HepG2 (cell line): Measurements from ENCODE around the gene ITPR1. TPM values are rescaled to one million over a fixed set of nuclear protein-coding genes. Genes with fewer than 3 reads are reported as not detected.

Experiments used
- HHEX ChIP-seq: IDR thresholded peaks from 2 replicates; pipeline ENCODE4 v1.6.1; 2016; ENCODE audit warnings: control low read depth
- SATB2 ChIP-seq: sonication (generic); formaldehyde crosslinking; IDR thresholded peaks from 2 replicates; pipeline ENCODE4 v1.5.0; 2020; ENCODE audit warnings: missing genetic modification reagents
- TGIF2 ChIP-seq: IDR thresholded peaks from 2 replicates; pipeline ENCODE4 v1.6.1; 2016; ENCODE audit warnings: control low read depth, missing compliant biosample characterization
- TP53 ChIP-seq: sonication (generic); formaldehyde crosslinking; conservative IDR thresholded peaks from 2 replicates; pipeline ENCODE4 v1.4.0; 2020; ENCODE audit warnings: missing genetic modification reagents
- TRAFD1 ChIP-seq: sonication (generic); formaldehyde crosslinking; IDR thresholded peaks from 2 replicates; pipeline ENCODE4 v1.5.1; 2020; ENCODE audit warnings: missing genetic modification reagents, mild to moderate bottlenecking, borderline replicate concordance
- TSC22D2 ChIP-seq: sonication (generic); formaldehyde crosslinking; IDR thresholded peaks from 2 replicates; pipeline ENCODE4 v1.5.1; 2020; ENCODE audit warnings: missing genetic modification reagents, mild to moderate bottlenecking, borderline replicate concordance
- ZNF143 ChIP-seq: sonication (generic); formaldehyde crosslinking; IDR thresholded peaks from 2 replicates; pipeline ENCODE4 v1.4.0; 2020; ENCODE audit warnings: missing genetic modification reagents
- ZNF160 ChIP-seq: sonication (generic); formaldehyde crosslinking; IDR thresholded peaks from 2 replicates; pipeline ENCODE4 v1.8.0; 2022; ENCODE audit warnings: mild to moderate bottlenecking, inconsistent platforms, missing genetic modification reagents
- ZNF331 ChIP-seq: sonication (generic); formaldehyde crosslinking; IDR thresholded peaks from 2 replicates; pipeline ENCODE4 v1.4.0; 2020; ENCODE audit warnings: missing genetic modification reagents
- ZNF362 ChIP-seq: sonication (generic); formaldehyde crosslinking; IDR thresholded peaks from 2 replicates; pipeline ENCODE4 v1.4.0; 2020; ENCODE audit warnings: missing genetic modification reagents, mild to moderate bottlenecking, borderline replicate concordance
- ZNF569 ChIP-seq: sonication (generic); formaldehyde crosslinking; IDR thresholded peaks from 2 replicates; pipeline ENCODE4 v1.5.0; 2020; ENCODE audit warnings: mild to moderate bottlenecking, missing genetic modification reagents, moderate library complexity, borderline replicate concordance
- ZNF660 ChIP-seq: sonication (generic); formaldehyde crosslinking; IDR thresholded peaks from 2 replicates; pipeline ENCODE4 v1.5.1; 2020; ENCODE audit warnings: mild to moderate bottlenecking, low read depth, missing genetic modification reagents, borderline replicate concordance
- polyA plus RNA-seq, 8 experiments: library from polyadenylated mRNA; depleted of rRNA in 3 of 8; stranded (reverse) in 7 of 8; unstranded in 1 of 8; fragments of >200 nt; fragmentation: Illumina TruSeq in 4 of 8; extraction: Trizol in 4 of 8; gene quantifications; 2 replicates each; pipeline versions ENCODE4 v1.2.1 to v1.2.3, GENCODE V29; 2011 to 2016; ENCODE audit warnings: low read depth in 4 of 8, missing spikeins in 1 of 8, mixed read lengths in 1 of 8; ENCODE audit not compliant: insufficient read depth in 1 of 8
- total RNA-seq, 5 experiments: library from RNA; depleted of rRNA; stranded (reverse); fragments of >200 nt; fragmentation: Illumina TruSeq; extraction: Trizol; gene quantifications; 2 replicates each; pipeline ENCODE4 v1.2.3, GENCODE V29; 2016; ENCODE audit warnings: low read depth in 1 of 5
- TF ChIP-seq, protein P1 (sequence below): sonication (generic); formaldehyde crosslinking; IDR thresholded peaks from 2 replicates; pipeline ENCODE4 v1.4.0; 2020; ENCODE audit warnings: missing genetic modification reagents
- TF ChIP-seq, protein P2 (sequence below): sonication (generic); formaldehyde crosslinking; conservative IDR thresholded peaks from 2 replicates; pipeline ENCODE4 v1.4.0; 2020; ENCODE audit warnings: missing genetic modification reagents
- TF ChIP-seq, protein P3 (sequence below): sonication (generic); formaldehyde crosslinking; IDR thresholded peaks from 2 replicates; pipeline ENCODE4 v1.4.0; 2020; ENCODE audit warnings: missing genetic modification reagents

Gene ITPR1
- total and polyA plus RNA-seq, 2 of the 13 experiments (the other 11 are each of a cell fraction or from before 2014, with no cell fraction given), result 10.0 to 11.4 TPM

DNA sequence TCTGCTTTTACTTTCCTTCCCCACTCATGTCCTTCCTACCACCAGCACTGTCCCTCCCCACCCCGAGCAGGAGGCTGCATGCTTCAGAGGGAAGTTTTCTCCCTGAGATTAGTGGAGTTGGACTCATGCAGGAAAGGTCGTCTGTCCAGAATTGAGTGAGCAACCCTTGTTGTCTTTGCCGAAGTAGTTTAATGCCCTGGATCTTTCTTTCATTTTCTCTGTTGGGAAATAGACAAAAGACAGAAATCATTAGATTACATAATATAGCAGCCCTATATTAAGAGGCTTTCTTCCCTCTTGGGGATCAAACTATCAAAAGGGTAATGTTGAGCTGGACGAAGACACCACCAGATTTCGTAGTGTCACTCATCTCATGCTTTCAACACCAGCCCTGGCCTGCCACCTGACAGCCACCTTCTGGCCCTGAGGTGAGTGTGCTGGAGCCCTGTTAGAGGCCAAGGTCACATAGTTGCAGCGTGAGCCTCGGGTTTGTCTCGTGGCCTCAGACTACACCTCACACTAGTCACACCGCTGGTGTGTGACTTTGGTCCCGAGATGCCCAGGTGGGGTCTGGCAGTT is 231.0 kb downstream of the ITPR1 start (continued):
- TF ChIP-seq TRAFD1 (no peak), ZNF143 (no peak), TGIF2 (0 out of 2 replicates have a peak, but pooled peaks have one; percentile 37), HHEX (CRISPR knock-in tag) (no peak), TP53 (no peak), ZNF331 (CRISPR knock-in tag) (no peak), ZNF362 (no peak), ZNF160 (CRISPR knock-in tag) (no peak), ZNF569 (CRISPR knock-in tag) (no peak), ZNF660 (CRISPR knock-in tag) (no peak), TSC22D2 (no peak), SATB2 (no peak)
- TF ChIP-seq, protein P1, sequence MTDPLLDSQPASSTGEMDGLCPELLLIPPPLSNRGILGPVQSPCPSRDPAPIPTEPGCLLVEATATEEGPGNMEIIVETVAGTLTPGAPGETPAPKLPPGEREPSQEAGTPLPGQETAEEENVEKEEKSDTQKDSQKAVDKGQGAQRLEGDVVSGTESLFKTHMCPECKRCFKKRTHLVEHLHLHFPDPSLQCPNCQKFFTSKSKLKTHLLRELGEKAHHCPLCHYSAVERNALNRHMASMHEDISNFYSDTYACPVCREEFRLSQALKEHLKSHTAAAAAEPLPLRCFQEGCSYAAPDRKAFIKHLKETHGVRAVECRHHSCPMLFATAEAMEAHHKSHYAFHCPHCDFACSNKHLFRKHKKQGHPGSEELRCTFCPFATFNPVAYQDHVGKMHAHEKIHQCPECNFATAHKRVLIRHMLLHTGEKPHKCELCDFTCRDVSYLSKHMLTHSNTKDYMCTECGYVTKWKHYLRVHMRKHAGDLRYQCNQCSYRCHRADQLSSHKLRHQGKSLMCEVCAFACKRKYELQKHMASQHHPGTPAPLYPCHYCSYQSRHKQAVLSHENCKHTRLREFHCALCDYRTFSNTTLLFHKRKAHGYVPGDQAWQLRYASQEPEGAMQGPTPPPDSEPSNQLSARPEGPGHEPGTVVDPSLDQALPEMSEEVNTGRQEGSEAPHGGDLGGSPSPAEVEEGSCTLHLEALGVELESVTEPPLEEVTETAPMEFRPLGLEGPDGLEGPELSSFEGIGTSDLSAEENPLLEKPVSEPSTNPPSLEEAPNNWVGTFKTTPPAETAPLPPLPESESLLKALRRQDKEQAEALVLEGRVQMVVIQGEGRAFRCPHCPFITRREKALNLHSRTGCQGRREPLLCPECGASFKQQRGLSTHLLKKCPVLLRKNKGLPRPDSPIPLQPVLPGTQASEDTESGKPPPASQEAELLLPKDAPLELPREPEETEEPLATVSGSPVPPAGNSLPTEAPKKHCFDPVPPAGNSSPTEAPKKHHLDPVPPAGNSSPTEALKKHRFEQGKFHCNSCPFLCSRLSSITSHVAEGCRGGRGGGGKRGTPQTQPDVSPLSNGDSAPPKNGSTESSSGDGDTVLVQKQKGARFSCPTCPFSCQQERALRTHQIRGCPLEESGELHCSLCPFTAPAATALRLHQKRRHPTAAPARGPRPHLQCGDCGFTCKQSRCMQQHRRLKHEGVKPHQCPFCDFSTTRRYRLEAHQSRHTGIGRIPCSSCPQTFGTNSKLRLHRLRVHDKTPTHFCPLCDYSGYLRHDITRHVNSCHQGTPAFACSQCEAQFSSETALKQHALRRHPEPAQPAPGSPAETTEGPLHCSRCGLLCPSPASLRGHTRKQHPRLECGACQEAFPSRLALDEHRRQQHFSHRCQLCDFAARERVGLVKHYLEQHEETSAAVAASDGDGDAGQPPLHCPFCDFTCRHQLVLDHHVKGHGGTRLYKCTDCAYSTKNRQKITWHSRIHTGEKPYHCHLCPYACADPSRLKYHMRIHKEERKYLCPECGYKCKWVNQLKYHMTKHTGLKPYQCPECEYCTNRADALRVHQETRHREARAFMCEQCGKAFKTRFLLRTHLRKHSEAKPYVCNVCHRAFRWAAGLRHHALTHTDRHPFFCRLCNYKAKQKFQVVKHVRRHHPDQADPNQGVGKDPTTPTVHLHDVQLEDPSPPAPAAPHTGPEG (CRISPR knock-in tag), result no peak
- TF ChIP-seq, protein P2, sequence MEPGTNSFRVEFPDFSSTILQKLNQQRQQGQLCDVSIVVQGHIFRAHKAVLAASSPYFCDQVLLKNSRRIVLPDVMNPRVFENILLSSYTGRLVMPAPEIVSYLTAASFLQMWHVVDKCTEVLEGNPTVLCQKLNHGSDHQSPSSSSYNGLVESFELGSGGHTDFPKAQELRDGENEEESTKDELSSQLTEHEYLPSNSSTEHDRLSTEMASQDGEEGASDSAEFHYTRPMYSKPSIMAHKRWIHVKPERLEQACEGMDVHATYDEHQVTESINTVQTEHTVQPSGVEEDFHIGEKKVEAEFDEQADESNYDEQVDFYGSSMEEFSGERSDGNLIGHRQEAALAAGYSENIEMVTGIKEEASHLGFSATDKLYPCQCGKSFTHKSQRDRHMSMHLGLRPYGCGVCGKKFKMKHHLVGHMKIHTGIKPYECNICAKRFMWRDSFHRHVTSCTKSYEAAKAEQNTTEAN (CRISPR knock-in tag), result 0 out of 2 replicates have a peak, but pooled peaks have one; percentile 66
- TF ChIP-seq, protein P3, sequence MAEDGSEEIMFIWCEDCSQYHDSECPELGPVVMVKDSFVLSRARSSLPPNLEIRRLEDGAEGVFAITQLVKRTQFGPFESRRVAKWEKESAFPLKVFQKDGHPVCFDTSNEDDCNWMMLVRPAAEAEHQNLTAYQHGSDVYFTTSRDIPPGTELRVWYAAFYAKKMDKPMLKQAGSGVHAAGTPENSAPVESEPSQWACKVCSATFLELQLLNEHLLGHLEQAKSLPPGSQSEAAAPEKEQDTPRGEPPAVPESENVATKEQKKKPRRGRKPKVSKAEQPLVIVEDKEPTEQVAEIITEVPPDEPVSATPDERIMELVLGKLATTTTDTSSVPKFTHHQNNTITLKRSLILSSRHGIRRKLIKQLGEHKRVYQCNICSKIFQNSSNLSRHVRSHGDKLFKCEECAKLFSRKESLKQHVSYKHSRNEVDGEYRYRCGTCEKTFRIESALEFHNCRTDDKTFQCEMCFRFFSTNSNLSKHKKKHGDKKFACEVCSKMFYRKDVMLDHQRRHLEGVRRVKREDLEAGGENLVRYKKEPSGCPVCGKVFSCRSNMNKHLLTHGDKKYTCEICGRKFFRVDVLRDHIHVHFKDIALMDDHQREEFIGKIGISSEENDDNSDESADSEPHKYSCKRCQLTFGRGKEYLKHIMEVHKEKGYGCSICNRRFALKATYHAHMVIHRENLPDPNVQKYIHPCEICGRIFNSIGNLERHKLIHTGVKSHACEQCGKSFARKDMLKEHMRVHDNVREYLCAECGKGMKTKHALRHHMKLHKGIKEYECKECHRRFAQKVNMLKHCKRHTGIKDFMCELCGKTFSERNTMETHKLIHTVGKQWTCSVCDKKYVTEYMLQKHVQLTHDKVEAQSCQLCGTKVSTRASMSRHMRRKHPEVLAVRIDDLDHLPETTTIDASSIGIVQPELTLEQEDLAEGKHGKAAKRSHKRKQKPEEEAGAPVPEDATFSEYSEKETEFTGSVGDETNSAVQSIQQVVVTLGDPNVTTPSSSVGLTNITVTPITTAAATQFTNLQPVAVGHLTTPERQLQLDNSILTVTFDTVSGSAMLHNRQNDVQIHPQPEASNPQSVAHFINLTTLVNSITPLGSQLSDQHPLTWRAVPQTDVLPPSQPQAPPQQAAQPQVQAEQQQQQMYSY, result no peak
